ENCODE data around the gene DPH2.
A peak's percentile ranks its signal among the peaks of the same experiment; 100 is the strongest.

DPH2 gene

DNA sequence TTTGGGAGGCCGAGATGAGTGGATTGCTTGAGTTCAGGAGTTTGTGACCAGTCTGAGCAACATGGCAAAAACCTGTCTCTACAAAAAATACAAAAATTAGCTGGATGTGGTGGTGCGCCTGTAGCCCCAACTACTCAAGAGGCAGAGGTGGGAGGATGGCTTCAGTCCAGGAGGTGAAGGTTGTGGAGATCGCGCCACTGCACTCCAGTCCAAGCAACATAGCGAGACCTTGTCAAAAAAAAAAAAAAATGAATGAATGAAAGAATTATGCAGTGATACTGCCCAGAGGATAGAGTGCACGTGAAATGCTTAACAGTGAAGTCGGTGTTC lies 429 bp upstream of the DPH2 start:
- no peak for DNase-seq

DNA sequence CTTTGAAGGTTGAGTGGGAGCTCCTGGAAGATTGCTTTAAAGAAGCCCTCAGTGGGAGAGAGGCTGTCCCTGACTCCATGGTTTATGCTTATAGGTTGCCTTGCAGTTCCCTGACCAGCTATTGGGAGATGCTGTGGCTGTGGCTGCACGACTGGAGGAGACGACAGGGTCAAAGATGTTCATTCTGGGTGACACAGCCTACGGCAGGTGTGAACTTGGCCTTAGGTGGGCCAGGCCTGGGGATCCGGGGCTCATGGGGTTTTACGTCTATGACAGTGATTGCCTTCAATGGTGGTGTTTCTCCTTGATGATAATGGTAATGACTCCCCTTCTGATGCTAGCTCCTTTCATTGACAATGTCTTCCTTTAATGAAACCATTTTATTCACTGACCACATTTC lies 692 bp downstream of the DPH2 start:
- DNase-seq: no peak

DNA sequence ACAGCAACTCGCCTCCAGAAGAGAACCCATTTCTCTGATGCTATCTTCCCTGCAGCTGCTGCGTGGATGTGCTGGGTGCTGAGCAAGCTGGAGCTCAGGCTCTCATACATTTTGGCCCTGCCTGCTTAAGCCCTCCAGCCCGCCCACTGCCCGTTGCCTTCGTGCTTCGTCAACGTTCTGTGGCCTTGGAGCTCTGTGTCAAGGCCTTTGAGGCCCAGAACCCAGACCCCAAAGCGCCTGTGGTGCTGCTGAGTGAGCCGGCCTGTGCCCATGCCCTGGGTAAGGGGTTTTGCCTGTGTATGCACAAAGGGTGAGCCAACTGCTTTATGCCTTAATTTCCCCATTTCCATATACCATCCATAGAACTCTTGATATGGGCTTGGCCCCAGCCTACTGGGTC lies 1.1 kb downstream of the DPH2 start:
- no peak for DNase-seq

DNA sequence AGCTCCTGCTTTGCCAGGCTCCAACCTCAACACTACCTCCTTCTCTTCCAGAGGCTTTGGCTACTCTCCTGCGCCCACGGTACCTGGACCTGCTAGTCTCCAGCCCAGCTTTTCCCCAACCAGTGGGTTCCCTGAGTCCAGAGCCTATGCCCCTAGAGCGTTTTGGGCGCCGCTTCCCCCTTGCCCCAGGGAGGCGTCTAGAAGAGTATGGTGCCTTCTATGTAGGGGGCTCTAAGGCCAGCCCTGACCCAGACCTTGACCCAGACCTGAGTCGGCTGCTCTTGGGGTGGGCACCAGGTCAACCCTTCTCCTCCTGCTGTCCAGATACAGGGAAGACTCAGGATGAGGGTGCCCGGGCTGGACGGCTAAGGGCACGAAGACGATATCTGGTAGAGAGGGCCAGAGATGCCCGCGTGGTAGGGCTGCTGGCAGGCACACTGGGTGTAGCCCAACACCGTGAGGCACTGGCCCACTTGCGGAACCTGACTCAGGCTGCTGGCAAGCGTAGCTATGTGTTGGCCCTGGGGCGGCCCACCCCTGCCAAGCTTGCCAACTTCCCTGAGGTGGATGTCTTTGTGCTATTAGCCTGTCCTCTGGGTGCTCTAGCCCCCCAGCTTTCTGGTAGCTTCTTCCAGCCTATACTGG lies 1.6 kb downstream of the DPH2 start:
- no peak for DNase-seq

DNA sequence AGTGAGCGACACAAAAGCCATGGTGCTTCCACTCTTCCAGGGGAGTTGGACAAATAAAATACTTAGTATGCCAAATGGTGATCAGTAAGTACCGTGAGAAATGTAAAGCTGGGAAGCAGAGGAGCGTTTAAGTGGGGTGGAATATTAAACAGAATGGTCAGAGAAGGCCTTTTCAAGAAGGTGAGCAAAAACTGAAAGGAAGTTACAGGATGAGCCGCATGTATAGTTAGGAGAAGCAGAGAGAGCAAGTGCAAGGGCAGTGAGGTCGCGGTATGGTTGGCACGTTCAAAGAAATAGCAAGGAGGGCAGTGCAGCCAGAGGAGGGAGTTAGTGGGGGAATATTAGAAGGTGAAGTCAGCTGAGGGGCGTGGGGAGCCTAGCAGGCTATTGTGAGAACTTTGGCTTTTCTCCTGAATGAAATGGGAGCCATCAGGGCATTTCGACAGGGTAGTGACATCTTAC lies 4.2 kb downstream of the DPH2 start:
- no peak for DNase-seq

DNA sequence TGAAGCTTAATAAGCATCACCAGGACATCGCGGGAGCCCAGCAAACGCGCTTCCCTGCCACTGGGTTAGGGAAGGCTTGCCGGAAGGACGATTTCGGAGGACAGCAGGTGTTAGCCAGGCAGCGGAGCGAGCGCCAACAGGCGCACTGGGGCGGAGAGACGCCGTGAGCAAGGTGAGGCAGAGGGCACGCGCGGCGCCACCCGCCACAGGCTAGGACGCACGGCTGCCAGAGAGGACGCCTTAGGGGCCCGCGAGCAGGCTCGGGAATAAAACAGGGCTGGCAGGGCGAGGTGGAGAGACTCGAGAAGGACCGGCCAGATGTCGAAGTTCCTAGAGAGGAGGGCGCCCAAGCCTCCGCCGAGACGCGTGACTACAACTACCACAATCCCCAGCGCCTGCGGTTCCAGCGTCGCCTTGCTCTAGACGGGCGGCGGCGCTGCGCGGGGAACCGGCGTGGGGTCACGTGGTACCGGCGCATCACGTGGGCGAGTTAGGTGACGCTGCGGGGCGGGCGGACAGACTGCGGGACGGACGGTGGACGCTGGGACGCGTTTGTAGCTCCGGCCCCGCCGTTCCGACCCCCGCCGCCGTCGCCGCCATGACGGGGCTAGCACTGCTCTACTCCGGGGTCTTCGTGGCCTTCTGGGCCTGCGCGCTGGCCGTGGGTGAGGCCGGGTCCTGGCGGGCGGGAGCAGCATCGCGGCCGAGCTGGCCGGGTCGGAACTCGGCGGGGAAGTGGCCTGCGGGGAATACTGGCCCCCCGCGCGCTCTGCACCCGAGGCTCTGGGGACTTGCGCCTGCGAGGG lies 4.8 kb downstream of the DPH2 start, which contains the start of gene ATP6V0B:
TSS of gene ATP6V0B (plus strand) at position 518 of the 806 bp plus-strand sequence. CDS start at position 599, 81 bp downstream.
- peak; percentile 56 for DNase-seq

DNA sequence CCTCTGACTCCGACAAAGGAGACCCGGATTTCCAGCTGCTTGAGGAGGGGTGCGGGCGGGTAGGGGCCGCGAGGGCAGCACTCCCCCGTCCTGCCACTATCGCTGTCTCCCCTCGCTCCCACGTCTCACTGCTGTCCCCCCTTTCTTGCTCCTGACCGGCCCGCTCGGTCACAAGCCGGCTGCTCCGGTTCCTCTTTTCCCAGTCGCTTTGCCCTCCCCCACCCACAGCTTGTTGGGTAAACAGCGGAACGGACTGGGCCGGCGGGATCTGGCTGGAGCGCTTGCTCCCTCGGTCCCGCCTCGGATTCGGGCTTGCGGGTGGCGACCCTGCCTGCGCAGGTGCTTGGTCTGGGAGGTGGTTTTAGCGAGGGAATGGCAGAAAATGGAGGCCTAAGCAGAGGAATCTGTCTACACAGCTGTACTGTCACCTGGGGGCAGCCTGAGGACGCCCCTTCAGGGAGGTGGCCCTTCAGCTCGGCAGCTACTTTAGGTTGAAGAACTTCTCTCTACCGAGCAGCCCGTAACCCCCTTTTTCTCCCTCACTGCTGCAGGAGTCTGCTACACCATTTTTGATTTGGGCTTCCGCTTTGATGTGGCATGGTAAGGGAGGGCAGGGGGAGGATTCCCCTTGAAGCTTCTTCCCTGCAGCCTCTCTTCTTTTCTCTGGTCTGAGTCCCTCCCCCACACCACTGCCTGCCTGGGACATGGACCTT lies 5.6 kb downstream of the DPH2 start:
- DNase-seq: no peak

DNA sequence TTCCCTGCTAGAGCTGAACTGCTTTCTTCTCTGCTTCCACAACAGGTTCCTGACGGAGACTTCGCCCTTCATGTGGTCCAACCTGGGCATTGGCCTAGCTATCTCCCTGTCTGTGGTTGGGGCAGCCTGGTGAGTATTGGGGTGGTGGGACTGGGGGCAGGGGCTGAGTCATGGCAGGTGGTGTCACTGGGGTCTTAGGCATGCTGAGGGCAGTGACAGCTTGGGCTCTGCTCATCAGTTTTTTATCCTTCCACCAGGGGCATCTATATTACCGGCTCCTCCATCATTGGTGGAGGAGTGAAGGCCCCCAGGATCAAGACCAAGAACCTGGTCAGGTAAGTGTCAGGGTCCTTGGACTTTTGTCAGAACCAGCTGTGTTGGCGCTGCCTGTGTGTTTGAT lies 6.2 kb downstream of the DPH2 start:
- DNase-seq: no peak

DNA sequence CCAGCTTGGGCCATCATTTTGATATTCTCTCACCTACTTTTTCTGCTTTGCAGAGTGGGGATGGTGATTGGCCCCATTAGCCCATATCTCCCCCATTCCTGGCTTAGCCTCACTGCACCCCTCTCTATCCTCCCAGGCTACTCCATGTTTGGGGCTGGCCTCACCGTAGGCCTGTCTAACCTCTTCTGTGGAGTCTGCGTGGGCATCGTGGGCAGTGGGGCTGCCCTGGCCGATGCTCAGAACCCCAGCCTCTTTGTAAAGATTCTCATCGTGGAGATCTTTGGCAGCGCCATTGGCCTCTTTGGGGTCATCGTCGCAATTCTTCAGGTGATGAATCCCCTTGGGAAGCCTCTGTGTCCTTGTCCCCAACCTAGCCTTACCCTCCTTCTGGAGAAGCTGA lies 7.1 kb downstream of the DPH2 start:
- DNase-seq: no peak

DNA sequence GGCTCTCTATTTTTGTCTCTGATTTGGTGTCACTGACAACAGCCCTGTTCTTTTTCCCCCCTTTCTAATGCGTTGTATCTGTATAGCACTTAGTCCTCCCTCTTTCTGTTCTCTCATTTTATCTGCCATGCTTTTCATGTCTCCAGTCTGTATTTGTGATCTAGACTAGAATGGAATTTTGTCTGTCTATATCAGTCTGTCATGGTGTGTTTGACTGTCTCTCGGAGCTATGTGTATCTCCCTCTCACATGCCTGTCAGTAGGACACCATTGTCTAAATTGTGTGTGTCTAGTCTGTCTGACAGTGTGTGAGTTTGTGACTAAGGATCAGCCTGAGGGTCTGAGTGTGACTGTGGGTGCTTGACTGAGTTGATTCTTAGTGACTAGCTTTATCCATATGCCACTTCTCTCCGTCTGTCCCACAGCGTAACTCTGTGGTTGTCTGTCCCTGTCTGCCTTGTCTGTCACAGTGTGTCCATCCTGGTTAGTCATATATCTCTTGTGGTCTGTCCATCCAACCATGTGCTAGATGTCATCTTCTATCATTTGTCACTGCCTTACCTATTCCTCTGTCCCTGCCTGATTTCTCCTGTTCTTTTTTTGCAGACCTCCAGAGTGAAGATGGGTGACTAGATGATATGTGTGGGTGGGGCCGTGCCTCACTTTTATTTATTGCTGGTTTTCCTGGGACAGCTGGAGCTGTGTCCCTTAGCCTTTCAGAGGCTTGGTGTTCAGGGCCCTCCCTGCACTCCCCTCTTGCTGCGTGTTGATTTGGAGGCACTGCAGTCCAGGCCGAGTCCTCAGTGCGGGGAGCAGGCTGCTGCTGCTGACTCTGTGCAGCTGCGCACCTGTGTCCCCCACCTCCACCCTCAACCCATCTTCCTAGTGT lies 7.8 kb downstream of the DPH2 start:
- DNase-seq: no peak

DNA sequence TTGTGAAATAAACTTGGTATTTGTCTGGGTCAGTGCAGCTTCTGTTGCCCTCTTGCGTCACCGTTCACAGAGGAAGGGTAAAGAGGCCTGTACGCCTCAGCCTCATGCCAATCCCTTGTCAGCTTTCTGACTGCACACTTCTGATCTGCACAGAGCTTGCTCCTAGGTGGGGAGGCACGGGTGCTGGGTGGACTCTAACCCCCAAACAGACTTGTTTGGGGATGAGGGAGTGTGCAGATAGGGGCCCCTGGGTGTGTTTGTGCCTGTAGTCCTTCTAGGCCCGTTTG lies 8.4 kb downstream of the DPH2 start:
- no peak for DNase-seq

DNA sequence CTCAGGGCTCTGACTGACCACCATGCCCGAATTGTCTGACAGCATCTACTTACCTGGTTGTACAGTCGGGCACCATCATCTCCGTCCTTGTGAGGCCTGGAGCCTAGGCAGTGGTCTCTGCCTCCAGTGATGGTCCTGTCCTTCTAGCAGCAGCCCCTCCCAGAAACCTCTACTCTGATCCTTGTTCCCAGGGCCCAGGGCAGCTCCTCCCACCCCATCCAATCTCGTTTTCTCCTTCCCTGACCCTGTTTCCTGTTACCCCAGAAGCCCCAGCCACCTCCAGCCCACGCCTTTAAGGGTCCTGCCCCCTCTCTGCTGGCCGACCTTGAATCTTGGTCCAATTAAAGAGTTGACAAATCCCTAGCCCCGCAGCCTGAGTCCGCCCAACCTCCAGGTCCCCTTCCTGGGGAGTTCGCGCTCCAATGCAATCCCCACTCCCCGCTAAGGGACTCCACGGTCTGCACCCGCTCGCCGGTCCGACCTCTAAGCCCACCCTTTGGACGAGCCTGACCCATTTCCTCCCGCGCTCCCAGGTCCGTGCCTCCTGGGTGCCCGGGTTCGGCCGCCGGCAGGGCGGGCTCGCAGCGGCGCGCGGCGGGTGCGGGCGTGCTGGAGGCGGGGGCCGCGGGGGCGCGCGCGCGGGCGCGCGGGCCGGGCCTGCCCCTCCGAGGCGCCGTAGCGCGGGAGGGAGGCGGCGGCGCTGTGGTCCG lies 8.9 kb downstream of the DPH2 start, which contains the start of gene B4GALT2:
TSS of gene B4GALT2 (plus strand) at position 660 of the 710 bp plus-strand sequence. CDS start 1,951 bp downstream, outside the sequence.
- DNase-seq: no peak

DNA sequence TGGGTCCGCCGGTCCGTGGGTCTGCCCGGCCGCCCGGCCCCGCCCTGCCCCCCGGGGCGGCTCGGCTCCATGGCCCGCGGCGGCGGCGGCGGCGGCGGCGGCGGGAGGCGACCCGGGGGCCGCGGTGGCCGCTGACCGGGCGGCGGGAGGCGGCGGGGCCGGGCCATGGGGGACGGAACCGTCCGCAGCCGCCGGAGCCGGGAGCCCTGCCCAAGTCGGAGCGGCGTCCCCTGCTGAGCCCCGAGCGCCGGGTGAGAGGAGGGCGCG lies 9.4 kb downstream of the DPH2 start:
- no peak for DNase-seq

DNA sequence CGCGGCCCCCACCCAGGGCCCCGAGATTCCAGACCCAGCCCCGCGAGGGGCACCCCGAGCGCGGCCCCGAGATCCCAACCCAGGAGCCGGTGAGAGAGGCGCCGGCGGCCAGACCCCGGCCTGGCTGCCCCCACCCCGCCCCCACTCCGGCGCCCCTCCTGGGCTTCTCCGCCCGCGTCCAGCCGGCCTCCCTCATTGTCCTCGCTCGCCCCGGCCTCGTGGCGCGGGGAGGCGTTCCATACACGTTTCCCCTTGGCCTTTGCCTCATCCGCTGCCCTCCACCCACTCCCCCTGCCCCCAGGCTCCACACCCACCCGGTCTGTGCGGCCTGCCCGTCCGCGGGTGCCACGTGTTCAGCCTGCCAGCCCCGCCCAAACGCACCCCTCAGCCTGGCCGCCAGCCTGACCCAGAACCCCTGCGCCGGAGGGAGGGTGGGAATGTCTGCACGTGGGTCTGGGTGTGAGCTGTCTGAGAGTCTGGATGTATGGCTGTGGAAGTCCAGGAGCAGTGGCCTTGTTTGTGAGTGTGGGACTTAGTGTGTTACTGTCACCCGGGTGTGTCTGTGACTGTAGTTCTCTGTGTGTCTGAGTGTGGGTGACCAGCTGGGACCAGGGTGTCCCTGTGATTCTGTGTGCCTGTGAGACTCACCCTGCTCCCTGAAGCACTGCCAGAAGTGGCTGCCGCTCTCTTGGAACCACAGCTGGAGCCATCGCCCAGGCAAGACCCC lies 9.9 kb downstream of the DPH2 start:
- DNase-seq: no peak

DNA sequence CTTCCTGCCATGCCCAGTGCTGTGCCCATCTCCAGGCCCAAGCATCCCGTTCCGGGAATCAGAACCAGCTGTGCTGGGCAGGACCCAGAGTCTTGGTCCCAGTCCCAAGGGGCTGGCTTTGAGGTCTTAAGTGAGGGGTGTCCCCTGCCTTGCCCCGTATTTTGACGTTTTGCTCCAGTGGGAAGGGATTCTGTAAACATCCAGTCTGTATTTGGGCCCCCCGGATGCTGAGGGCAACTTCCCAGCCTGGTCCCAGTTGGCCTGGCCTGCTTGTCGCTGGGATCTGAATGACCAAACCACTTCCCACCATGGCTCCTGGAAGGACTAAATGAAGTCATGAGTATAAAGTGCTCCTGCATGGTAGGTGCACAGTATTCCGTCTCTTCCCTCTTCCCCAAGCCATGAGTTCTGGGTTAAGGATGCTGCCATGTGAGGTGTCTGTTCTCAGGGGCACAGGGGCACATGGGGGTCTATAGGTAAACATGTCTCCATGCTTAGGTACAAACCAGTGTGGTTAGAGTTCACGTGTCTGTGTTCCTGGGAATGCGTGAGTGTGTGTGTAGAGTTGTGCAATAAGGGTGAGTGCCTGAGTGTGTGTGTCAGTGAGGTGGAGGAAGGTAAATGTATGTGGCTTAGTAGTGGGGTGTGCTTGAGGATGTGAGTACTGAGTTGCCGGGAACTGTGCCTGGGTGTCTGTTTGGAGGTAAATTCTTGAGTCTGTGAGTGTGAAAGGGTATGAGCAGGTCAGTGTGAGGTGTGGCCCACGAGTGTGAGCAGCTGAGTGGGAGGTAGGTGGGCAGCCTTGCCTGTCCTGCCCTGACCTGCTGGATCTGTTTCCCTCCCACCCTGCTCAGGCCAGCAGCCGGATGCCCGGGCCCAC lies 10.7 kb downstream of the DPH2 start:
- no peak for DNase-seq

DNA sequence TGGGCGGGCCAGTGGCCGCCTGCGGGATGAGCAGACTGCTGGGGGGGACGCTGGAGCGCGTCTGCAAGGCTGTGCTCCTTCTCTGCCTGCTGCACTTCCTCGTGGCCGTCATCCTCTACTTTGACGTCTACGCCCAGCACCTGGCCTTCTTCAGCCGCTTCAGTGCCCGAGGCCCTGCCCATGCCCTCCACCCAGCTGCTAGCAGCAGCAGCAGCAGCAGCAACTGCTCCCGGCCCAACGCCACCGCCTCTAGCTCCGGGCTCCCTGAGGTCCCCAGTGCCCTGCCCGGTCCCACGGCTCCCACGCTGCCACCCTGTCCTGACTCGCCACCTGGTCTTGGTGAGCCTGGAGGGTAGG lies 11.3 kb downstream of the DPH2 start:
- DNase-seq: no peak

DNA sequence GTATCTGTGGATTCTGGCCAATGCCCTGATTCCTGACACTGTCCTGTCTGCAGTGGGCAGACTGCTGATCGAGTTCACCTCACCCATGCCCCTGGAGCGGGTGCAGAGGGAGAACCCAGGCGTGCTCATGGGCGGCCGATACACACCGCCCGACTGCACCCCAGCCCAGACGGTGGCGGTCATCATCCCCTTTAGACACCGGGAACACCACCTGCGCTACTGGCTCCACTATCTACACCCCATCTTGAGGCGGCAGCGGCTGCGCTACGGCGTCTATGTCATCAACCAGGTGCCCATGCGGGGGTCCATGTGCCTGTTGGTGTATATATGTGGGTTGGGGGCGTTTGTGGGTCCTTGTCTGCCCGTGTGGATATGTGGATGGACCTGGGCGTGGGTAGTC lies 11.8 kb downstream of the DPH2 start:
- DNase-seq: no peak

DNA sequence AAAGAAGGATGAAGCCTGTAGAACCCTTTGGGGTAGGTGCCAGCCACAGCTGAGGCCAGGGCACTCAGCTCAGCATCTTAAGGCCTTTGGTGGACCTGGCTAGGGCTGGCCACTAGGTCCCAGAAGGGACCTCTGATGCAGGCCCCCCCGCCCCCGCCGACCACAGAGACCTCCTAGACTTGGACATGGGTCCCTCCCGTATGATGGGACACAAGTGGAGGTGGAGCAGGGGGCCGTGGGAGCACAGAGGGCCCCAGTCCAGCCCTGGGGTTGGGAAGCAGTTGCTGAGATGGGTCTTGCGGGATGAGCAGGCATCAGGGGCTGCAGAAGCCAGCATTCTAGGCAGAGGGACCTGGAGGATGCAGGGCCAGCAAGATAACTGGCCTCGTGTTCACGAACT lies 12.4 kb downstream of the DPH2 start:
- no peak for DNase-seq

DNA sequence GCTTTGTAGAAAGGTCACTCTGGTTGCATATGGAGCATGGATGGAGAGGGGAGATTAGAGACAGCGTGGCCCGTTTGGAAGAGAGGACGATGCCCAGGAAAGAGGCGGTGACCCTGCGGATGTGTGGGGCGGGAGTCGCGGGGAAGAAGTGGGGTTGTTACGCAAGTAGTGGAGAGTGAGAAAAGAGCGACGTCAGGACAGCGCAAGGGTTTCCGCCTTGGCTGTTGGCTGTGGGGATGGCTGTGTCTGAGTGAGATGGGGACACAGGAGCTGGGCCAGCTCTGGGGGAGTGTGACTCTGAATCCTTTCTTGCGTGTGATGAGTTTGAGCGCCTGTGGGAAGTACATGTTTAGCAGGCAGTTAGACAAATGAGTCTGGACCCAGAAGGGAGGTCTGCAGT lies 13.0 kb downstream of the DPH2 start:
- DNase-seq: no peak

DNA sequence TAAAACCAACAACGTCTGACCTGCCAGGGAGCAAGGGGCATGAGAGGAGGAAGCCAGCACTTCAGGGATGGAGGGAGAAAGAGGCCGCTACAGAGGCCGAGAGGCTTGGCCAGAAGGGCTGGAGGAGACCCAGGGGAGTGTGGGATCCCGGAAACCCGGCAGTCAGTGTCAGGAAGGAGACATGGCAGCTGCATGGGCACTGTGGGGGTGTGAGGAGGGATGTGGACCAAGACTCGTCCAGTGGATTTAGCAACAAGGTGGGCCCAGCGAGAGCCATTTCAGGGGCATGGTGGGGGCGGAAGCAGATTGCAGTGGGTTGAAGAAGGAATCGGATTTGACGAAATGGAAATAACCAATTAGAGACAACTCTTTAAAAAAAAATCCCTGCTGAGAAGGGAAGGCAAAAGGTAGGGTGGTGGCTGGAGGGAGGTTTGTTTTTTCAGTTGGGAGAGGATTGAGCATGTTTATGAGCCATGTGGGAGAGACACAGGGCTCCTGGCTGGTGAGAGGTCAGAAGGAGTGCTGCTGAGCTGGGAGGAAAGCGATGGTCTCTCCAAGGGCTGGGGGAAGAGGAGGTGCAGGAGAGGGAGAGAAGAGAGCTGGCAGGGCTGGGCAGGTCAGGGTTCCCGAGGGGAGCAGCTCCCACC lies 13.6 kb downstream of the DPH2 start:
- DNase-seq: no peak

DNA sequence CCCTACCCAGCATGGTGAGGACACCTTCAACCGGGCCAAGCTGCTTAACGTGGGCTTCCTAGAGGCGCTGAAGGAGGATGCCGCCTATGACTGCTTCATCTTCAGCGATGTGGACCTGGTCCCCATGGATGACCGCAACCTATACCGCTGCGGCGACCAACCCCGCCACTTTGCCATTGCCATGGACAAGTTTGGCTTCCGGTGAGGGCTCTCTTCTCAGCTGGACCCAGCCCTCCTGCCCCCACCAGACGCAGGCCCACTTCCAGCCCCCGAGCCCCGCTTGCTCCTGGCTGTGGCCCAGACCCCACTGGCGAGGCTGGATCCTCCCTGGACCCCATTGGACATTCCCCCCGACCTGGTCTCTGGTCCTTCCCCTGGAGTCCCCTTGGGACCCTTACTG lies 15.0 kb downstream of the DPH2 start:
- DNase-seq: no peak

Data from SIG-M5 (cell line).